Measurements from ENCODE around the gene TCFL5.

TCFL5 gene

DNA sequence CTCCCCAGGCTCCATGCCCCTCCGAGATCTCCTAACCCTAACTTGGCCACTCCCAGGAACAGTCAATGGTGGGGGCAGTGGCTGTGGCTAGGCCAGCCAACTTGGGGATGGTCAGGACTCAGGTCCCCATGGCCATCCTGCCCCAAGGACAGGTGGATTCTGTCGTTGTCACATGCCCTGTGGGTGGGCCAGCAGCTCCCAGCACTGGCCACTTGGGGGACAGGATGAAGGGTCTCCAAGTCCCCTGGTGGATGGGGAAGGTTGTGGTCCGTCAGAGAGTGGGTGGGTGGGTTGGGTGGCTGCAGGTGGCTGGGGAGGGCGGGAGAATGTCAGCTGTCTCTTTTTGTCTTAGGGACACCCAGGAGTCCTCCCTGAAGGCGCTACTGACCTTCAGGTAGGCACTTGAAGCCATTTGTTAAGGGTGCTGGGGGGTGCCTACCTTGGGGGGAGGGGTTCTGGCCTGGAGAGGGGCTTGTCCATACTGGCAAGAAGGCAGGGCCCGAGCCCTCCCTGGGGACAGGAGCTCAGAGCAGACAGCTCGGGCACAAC is 39.3 kb downstream of the TCFL5 start:
- no peak for DNase-seq (ENCODE audit: low read depth)

DNA sequence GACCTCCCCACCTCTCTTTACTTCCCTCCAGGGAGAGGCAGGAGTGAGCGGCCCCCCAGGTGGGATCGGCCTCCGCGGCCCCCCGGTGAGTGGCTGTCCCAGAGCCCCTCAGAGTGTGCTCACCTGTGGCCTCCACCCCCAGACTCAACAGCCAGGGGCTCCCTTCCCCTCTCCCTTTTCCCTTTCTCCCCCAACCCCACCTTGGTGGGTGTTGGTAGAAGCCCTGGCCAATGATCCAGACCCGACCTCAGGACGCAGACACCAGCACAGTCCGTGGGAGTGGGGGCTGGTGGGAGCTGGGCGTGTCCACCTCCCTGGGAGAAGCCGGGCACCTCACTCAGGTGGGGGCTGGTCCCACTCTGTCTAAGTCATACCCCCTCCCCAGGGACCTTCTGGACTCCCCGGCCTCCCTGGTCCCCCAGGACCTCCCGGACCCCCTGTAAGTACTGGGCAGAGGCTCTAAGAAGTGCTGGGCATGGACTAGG is 39.9 kb downstream of the TCFL5 start:
- DNase-seq (ENCODE audit: low read depth) = no peak

DNA sequence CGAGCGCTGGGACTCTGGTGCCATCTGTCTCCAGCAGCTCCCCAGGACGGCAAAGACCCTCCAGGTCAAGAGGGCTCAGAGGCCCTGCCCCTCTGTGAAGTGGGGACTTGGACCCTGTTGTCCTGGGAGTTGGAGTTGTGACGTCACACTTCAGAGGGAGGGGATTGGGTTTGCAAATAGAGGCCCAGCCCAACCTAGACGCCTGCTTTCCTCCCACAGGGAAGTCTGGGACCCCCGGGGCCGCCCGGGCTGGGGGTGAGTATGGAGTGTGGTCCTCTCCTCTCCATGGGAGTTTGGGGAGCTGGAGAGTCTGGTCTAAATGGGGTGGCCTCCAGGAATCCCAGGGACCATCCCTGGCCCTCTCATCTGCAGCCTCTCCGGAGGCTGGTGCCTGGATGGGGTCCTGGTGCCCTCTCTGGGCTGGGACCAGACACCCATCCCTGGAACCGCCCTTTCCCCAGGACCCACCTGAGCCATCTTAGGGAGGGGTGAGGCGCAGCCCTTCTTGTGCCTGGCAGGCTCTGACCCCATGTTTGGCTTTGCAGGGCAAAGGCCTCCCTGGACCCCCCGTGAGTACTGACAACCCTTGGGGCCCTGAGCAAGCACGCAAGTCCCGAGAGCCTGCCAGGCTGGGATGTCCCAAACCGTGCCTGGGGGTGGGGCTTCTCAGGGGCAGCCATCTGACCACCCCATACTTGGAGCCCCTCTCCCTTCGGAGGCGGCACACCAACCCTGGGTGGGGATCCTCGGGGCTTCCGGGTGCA is 40.5 kb downstream of the TCFL5 start:
- DNase-seq (ENCODE audit: low read depth) = no peak

DNA sequence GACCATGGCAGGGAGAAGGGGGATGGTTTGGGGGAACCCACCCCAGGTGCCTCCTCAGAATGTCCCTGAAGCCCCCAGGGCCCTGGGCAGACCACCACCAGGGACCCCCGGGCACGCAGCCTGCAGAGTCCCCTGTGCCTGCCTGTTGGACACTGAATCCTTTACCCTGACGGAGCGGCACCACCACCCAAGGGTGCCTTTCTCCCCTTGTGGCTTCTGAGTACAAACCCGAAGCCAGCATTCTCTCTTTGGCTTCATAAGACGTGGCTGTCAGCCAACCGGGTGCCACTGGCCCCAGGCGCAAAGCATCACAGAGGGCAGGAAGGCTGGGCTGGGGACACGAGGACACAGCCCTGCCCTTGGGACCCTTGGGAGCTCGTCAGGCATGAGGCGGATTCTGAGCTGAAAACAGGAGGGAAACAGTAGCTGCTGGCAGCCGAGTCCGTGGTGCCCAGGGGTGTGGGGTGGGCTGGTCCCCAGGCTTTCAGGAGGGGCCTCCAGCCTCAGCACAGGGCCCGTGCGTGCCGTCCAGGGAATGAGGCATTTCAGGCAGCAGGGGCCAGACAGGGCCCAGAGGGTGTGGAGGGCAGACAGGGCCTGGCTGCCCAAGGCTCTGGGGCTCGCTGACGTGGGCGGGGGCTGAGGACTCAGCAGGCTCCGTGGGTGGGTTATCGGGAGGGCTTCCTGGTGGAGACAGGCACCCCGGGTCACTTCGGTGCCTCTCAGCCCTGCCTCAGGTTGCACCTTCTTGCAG is 41.2 kb downstream of the TCFL5 start:
- DNase-seq (ENCODE audit: low read depth) = no peak

DNA sequence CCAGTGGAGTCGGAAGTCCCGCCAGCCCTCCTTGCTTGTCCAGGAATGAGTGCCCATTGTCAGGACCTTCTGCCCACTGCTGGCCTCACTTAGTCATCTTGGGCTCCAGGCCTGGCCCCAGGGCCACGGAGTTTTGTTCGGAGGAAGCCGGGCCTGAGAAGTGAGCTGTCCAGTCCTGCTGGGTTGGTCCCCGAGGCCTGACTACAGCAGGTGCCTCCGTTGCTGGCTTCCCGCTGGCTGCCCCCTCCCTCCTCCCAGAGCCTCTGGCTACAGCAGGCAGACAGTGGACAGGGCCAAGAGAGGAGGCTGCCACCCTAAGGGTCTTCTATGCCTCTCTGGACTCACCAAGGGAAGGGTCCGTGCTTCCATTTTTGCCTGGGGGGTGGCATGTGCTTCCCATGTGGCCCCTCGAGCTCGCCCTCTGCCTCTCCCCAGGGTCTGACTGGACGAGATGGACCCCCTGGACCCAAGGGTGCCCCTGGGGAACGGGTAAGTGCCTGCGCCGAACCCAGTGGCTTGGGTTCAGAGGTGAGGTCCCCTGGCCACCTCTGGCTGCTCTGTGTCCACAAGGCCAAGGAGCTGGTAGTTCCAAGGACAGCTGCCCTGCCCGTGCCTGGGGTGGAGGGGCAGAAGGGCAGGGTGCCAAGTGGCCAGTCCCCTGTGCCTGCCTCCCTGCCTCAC is 42.0 kb downstream of the TCFL5 start:
- DNase-seq (ENCODE audit: low read depth) = no peak

DNA sequence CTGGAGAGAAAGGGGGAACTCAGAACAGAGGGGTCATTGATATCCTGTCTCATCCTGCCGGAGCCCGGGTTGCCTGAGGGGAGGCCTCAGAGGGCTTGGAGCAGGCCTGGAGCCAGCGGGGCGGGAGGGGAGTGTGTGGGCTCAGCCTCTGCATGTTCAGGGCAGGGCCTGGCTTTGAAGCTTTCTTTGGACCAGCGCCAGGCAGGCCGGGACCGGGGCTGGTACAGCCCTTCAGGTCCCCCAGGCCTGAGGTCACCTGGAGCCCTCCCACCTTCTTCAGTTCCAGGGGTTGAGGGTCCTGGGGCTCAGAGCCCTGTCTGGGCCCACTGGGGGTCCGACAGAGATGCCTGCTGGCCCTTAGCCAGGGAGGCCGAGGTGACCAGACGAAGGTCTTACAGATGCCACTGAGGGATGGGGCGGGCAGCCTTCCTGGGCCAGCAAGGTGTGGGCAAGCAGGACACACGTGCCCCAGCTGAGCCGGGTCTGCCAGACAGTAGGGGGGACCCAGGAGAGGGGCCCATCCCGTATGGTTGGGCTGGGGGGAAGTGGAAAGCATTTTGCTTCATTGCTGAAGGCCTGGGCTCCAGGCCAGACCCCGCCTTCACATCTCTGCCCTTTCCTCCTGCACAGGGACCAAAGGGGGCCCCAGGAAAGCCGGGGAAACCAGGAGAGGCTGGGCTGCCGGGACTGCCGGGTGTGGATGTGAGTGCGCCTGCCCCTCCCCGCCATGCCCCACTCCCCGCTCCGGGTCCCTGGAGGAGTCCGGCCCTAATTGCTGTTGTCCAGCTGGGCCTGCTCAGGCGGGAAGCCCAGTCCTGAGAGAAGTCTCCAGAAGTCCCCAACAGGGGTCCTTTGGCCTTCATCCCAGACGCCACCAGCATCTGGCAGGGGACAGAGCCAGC is 42.8 kb downstream of the TCFL5 start:
- no peak for DNase-seq (ENCODE audit: low read depth)

DNA sequence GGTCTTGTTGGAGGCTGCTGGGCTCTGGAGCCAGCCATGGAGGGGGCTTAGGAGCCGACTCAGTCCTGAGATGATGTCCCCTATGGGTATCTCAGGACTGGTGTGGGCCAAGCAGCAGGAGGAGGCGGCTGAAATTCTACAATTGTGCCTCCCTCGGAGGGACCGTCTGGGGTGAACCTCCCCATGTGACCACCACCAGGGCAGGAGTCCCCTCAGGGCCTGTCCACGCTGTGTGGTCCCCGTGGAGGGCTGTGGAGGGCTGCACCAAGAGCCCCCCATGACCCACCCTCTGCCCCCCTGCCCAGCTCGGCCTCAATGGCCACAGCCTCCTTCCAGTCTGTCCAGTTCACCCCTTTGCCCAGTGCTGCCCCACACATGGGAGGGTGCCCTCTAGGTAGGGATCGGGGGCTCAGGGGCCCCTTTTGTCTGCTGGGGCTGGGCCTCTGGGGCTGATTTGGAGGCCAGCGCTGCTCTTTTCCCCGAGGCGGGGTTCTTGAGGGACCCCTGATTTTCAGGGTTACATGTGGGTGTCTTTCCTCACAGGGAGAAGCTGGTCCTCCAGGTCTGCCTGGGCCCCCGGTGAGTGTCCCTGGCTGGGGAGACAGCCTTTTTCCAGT is 43.5 kb downstream of the TCFL5 start:
- no peak for DNase-seq (ENCODE audit: low read depth)

DNA sequence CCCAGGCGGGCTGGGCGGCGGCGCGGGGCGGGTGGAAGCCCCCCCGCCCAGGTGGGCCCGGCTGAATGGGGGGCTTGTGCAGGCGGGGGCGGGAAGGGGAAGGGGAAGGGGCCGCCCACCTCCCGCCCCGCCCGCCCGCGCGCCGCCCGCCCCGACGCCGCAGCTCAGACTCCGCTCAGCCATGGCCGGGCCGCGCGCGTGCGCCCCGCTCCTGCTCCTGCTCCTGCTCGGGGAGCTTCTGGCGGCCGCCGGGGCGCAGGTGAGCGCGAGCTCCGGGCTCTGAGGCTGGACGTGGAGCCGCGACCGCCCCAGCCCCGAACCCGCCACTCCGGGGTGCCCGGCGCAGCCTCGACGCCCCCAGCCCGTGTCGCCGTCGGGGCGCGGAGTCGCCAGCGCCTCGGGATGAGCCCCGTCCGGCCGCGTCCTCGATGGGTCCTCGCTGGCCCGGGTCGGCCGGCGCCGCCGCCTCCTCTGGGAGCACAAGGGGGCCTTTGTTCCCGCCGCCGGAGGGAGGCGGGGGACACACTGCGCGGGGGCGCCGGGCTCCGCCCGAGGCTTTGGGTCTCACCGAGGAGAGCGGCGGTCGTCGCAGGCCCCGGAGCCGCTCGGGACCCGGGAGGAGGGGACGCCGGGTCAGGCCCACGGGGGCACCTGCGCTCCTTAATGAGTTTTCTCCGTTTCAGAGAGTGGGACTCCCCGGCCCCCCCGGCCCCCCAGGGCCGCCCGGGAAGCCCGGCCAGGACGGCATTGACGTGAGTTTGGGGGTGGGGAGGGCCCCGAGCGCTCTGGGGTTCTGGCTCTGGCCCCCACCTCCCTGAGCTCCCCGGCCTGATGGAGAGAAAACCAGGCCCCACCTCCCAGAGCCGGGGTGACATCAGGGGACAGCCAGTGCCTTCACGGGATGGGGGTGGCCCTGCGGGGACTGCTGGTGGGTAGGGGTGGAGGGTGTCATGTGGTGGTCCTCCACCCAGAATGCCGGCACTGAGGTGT is 44.4 kb downstream of the TCFL5 start, which contains the start of gene COL9A3:
Gene COL9A3, plus strand, starts transcription at position 167 of the 990 bp plus-strand sequence. Its CDS starts 15 bp downstream, at position 182.
- DNase-seq (ENCODE audit: low read depth) = no peak

DNA sequence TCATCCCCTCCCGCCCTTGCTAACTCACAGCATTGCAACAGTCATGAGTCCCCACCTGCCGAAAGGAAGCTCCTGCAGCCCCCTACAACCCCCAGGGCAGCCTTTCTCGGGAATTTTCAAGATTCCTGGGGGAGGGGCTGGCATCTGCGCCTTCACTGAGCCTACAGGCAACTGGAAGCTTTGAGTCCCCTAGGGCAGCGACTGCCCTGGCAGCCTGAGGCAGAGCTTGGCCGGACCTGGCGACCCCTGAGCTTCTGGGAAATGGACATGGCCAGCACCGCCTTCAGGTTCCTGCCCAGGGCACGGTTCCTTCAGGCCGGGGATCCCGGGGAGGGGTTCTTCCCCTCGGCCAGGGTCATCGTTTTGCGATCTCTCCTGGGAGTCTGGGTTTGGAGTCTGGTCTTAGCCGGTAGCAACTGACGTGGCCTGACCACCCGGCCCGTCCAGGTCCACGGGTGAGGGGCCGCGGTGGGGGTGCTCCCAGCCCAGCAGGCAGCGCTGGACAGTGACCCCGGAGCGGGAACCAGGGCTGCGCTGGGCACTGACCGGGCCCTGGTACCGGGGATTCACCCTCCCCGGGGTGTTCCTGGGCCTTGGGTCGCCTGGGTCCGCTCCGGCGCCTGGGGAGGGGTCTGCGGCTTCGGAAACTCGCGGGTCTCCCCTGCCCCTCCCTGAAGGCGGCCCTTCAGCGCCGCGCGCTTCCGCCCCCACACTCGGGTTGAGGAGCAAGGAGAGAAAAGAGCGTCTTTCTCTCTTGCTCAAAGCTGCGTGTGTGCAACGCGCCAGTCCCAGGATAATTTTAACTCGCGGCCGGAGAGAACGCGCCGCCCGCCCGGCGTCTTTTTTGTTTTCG is 45.4 kb downstream of the TCFL5 start:
- DNase-seq (ENCODE audit: low read depth) = no peak

DNA sequence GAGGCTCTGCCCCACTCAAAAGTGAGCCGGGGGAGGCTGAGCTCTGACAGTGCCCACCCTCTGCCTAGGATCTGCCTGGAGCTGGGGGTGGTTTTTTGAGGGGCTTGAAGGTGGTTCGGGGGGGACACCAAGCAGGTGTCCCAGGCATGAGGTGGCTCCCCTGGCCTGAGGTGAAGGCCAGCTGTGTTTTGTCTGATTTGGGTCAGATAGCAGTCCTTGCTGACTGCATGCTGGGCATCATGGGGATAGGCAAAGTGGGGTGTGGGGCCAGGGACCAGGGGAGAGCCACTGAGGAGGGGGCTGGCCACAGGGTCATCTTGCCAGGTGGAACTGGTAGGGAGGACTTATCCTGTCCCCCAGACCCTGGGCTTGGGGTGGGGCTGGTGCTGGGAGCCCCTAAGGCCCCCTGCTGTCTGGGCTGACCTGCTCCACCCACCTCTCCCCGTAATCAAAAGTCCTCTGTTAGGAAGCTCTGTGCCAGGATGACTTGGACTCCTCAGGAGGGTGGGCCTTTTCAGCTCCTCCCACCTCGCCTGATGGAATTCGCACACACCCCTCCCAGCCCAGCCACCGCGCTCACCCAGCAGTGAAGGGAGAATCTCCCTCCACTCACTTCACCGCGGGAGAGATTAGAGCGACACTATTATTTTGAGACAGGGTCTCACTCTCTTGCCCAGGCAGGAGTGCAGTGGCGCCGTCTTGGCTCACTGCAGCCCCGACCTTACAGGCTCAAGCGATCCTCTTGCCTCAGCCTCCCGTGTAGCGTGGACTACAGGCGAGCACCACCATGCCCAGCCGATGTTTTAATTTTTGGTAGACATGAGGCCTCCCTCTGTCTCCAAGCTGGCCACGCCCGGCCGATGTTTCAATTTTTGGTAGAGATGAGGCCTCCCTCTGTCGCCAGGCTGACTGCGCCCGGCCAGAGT is 46.3 kb downstream of the TCFL5 start:
- DNase-seq (ENCODE audit: low read depth) = no peak

DNA sequence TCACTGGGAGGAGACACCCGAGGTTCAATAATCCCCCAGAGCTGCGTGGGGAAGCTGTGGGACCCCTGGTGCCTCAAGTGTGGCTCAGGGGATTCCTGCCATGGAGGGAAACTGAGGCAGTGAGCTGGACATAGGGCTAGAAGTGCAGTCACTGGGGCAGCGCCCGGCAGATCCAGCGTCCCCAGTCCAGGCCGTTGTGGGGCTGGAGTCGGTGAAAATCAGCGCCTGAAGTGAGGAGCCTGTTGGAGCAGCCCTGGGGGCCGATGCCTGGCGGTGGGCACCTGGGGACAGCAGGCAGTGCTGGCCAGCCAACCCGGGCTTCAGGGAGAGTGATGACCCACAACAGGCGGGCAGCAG is 46.9 kb downstream of the TCFL5 start:
- no peak for DNase-seq (ENCODE audit: low read depth)

DNA sequence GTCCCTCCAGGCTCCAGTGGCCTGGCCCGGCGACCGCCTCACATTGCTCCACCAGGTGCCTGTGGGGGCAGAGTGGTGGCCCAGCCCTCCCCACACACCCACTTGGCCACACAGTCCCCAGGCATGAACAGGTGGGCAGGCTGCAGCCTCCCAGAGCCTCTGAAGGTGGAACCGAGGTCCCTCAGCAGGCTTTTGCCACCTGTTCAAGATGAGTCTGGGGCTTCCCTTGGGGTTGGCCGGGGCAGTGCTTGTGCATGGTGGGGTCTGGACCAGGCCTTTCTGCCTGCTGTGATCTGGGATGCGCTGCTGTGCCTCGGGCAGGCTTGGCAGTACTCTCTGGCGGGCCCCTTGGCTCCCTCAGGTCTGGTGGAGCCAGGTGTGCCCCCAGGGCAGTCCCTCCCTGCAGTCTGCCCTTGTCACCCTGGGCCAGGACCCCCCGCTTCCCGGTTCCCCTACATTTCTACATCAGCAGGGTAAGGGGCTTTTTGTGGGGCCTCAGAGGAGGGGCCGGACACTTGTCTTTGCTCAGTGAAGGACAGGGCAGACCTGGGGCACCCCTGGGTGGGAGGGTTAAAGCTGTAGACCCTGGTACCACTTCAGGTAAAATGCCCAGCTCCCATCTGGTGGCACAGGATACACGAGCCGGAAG is 47.4 kb downstream of the TCFL5 start:
- DNase-seq (ENCODE audit: low read depth) = no peak

DNA sequence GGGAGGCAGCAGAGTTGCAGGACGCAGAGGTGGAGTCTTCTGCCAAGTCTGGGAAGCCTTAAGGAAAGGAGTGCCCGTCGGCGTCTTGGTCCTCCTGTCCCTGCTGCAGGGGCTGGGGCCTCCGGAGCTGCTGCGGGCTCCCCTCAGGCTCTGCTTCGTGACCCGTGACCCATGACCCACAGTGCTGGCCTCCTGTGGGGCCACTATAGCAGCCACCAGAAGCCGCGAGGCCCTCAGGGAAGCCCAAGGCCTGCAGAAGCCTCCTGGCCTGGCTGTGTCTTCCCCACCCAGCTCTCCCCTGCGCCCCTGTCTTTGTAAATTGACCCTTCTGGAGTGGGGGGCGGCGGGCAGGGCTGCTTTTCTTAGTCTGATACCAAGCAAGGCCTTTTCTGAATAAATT is 48.0 kb downstream of the TCFL5 start:
- no peak for DNase-seq (ENCODE audit: low read depth)

DNA sequence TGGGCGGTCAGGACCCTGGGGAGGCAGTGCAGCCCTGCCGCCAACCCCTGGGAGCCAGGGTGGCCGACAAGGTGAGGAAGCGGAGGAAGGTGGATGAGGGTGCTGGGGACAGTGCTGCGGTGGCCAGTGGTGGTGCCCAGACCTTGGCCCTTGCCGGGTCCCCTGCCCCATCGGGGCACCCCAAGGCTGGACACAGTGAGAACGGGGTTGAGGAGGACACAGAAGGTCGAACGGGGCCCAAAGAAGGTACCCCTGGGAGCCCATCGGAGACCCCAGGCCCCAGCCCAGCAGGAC is 48.8 kb downstream of the TCFL5 start:
- no peak for DNase-seq (ENCODE audit: low read depth)

DNA sequence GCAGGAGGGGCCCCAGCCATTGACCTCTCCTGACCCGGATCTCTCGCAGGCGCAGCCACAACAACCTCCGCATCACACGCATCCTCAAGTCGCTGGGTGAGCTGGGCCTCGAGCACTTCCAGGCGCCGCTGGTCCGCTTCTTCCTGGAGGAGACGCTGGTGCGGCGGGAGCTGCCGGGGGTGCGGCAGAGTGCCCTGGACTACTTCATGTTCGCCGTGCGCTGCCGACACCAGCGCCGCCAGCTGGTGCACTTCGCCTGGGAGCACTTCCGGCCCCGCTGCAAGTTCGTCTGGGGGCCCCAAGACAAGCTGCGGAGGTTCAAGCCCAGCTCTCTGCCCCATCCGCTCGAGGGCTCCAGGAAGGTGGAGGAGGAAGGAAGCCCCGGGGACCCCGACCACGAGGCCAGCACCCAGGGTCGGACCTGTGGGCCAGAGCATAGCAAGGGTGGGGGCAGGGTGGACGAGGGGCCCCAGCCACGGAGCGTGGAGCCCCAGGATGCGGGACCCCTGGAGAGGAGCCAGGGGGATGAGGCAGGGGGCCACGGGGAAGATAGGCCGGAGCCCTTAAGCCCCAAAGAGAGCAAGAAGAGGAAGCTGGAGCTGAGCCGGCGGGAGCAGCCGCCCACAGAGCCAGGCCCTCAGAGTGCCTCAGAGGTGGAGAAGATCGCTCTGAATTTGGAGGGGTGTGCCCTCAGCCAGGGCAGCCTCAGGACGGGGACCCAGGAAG is 49.3 kb downstream of the TCFL5 start:
- DNase-seq (ENCODE audit: low read depth) = no peak

DNA sequence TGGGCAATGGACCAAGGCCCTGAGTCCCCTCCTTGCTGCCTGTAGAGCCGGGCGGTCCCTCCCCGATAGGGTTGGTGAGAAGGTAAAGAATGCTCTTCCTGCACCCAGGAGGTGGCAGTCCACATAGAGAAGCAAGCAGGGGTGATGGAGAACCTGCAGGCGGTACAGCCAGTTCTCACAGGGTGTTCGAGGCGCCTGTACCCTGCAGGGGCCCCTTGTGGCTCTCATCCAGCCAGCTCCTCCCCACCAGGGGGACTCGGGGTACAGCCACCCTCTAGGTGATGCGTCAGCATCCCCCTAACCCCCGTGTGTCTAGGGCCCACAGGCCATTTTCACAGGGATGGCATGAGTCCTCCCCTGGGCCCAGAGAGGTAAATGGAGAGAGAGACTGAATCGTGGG is 49.9 kb downstream of the TCFL5 start:
- DNase-seq (ENCODE audit: low read depth) = no peak

DNA sequence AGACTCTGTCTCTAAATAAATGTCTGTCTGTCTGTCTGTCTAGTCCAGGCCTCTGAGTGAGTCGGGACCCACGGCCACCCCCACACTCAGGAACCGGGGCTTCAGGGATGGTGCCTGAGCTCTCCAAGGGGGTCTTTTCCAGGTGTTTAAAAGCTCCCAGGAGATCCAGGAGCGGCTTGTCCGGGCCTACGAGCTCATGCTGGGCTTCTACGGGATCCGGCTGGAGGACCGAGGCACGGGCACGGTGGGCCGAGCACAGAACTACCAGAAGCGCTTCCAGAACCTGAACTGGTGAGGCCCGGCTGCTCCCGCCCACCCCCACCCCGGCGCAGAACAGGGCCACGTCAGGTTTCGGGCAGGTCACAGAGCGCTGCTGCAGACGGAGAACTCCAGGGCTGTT is 50.3 kb downstream of the TCFL5 start:
- no peak for DNase-seq (ENCODE audit: low read depth)
